Islet precursor cell (in vitro differentiated cells): Measurements from ENCODE around the gene LSP1.
A peak's percentile ranks its signal among the peaks of the same experiment; 100 is the strongest.
"Not testable (repeated sequence)": the region's sequence is repeated elsewhere in the genome, so short reads cannot be mapped to it uniquely, and the experiment has no call there.

Experiments
- DNase-seq: peaks from one replicate; pipeline ENCODE4 v3.0.0-alpha.2; 2018

LSP1 gene

DNA sequence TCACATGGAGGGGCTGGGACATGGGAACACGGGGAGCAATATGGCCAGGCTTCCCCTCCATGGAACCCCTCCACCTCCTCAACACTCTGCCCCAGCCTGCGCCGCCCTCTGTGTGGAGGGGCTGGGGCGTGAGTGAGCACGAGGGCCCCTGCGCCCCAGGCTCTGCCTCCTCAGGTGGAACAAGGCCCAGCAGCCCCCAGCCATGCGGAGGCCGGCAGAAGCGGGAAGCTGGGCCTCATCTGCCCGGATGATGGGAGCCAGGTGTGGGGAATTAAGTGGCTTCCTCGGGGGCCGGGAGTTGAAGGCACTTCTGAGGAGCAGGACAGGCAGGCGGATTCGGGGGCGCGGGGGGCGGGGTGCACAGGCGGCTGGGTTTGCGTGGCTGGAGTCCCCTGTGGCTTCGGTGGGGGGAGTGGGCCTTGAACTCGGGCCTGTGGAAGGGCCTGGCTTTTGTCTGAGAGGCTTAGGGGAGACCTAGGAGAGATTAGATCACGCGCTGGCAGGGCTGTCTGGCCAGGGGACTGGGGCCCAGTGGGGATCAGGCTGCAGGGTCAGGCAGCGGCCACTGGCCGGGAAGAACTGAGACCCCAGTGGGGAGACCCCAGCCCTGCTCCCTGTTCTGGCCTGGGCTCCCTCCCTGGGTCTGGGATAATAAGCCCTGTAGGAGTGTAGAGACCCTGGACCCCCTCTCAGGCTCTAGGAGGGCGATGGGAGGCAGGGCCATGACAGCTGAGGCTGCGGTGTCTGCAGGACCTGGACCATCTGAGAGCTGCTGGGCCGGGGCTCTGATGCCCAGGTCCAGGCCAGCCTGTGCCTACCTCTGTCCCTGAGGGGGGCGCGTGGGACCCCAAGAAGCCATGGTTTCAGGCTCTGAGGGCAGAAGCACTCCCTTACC is 25.5 kb downstream of the LSP1 start:
- no peak for DNase-seq

- no peak for DNase-seq
These were observed 26.6 kb downstream of the LSP1 start for GRCh38 chr11:1879342-1879940.

DNA sequence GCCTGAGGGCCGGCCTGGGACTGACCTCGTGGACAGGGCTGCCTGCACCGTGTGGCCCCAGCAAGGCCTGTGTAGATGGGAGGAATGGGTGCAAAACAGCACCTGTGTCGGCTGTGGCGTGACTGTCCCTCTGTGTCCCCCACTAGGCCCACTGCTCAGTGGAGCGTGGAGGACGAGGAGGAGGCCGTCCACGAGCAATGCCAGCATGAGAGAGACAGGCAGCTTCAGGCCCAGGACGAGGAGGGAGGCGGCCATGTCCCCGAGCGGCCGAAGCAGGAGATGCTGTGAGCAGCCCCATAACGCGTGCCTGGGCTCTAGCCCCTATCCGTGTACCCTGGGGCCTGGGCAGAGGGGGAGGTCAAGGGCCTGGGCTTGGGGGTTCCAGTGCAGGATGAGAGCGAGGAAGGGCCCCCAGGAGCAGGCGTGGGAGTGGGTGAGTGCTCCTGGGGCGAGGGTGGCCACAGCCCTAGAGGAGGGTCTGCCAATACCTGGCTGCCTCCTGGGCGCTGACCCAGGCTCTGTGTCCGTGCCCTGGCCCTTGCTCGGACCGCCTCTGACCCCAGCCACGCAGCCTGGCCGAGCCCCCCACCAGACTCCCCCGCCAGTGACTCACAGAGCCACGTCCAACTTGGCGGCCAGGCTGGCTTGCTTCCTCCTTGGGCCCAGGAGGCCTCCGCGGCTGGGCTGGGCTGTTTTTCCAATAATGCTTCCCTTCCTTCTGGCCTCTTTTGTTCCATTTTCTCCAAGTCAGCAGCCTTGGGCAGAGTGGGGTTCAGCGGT is 27.2 kb downstream of the LSP1 start:
- DNase-seq, result no peak

DNA sequence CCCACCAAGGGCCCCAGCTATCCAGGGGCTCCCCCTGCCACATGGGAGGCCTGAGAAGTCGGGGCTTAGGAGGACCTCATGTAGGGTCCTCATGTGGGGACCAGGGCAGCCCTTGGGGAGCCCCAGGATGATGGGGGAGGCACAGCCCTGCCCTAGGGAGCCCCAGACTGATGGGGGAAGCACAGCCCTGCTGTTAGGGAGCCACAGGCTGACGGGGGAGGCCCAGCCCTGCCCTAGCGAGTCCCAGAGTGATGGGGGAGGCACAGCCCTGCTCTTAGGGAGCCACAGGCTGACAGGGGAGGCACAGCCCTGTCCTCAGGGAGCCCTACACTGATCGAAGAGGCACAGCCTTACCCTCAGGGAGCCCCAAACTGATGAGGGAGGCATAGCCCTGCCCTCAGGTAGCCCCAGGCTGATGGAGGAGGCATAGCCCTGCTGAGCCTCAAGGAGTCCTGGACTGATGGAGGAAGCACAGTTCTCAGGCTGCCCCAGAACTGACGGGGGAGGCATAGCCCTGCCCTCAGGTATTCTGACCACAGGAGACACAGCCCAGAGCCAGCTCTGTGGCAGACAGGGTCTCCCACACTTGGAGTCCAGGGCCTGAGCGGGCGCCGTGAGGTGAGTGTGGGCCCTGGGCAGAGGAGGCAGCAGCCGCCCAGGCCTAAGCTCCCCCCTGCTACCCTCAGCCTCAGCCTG is 28.0 kb downstream of the LSP1 start:
- DNase-seq, result no peak

- no peak for DNase-seq
These were observed 28.8 kb downstream of the LSP1 start for GRCh38 chr11:1881442-1882264.

- peak; percentile 90 for DNase-seq
These were observed 29.7 kb downstream of the LSP1 start for GRCh38 chr11:1882265-1883238.

DNA sequence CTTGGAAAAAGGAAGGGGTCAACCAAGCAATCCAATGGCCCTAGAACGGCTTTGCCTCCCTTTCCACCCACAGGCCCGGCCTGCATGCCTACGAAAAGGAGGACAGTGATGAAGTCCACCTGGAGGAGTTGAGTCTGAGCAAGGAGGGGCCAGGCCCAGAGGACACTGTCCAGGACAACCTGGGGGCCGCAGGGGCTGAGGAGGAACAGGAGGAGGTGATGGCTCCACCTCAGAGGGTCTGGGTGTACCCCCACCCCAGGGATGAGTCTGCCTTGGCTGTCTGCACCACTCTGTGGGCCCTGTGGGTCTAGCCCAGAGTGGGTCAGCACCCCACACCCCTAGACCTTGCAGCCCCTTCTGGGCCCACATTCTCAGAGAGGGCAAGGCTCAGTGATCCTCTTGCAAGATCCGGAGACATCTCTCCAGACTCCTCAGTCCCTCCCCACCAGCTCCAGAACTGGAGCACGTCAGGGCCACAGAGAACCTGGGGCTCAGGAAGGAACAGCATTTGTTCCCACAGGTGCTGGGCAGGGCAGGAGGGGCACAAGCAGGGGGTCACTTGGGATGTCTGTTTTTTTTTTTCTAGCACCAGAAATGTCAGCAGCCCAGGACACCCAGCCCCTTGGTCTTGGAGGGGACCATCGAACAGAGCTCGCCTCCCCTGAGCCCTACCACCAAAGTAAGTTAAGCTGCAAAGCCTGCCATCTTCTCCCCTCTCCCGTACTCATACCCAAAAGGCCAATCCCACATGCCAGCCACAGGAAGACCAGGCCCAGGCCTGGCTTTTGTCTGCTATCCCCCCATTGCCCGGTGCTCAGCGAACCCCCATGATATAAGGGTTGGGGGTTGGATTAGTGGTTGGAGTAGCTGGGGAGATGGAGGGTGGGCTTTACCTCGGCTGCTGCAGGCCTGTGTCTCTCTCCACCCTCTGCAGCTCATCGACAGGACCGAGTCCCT is 30.7 kb downstream of the LSP1 start:
- peak; percentile 41 for DNase-seq

DNA sequence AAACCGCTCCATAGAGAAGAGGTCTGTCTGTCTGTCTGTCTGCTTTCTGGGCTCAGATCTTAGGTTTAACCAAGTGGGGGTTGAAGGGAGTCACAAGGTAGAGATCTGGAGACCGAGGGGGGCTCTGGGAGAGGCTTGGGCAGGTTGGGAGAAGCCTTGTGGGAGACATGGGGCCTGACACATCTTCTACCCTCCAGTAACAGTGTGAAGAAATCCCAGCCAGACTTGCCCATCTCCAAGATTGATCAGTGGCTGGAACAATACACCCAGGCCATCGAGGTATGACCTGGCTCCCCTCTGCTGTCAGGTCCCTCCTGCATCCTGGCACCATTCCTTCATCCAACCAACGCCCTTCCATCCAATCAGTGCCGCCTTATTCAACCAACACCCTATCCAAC is 31.4 kb downstream of the LSP1 start:
- no peak for DNase-seq

DNA sequence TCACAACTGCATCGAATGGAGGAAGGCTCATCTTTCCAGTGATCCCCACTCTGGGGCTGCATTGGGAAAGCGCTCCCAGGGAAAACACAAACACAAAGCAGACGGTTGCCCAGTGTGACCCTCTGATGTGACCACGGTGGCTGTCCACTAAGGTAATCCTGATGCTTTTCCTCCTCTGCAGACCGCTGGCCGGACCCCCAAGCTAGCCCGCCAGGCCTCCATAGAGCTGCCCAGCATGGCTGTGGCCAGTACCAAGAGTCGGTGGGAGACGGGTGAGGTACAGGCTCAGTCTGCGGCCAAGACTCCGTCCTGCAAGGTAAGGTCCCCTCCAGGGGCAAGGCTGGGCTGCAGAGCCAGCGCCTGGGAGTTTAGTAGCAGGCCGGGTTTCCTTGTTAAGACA is 33.7 kb downstream of the LSP1 start:
- DNase-seq, result not testable (repeated sequence)

GRCh38 chr11:1887451-1888346 is 34.8 kb downstream of the LSP1 start:
- peak; percentile 33 for DNase-seq

- DNase-seq, result peak; percentile 40
These were observed 35.5 kb downstream of the LSP1 start for GRCh38 chr11:1888347-1888753.

GRCh38 chr11:1888811-1889210 is 35.9 kb downstream of the LSP1 start:
- DNase-seq, result no peak

DNA sequence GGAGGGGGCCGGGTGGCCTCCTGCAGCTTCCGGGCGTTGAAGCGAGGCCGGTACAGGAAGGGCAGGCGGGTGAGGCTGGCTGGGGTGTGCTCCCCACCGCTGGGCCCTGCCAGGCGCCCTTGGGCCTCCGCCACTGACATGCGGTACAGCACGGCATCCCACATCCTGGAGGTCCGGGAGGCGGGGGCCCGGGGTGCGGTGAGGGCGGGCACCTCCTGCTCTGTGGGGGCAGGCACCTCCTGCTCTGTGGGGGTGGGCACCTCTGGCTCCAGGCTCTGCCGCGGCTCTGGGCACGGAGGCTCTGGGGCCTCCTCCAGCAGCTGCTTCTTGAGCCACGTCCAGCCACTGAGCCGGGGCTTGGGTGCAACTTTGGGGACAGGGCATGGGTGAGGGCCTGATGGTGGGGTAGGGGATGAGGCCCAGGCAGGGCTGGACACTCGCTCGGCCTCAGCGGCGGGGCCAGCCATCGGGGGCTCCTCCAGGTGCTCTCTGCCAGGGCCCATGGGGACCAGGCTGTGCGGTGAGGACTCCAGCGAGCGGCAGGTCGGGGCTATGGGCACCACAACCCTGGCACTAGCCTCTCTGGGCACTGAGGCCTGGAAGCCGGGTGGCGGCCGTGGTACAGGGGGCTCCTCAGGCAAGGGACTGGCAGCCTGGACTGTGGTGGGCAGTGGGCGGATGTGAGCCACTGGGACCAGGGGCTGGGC is 36.5 kb downstream of the LSP1 start:
- peak; percentile 36 for DNase-seq

- DNase-seq, result no peak
These were observed 37.3 kb downstream of the LSP1 start for GRCh38 chr11:1889941-1890855.

- no peak for DNase-seq
These were observed 38.3 kb downstream of the LSP1 start for GRCh38 chr11:1890856-1891830.

DNA sequence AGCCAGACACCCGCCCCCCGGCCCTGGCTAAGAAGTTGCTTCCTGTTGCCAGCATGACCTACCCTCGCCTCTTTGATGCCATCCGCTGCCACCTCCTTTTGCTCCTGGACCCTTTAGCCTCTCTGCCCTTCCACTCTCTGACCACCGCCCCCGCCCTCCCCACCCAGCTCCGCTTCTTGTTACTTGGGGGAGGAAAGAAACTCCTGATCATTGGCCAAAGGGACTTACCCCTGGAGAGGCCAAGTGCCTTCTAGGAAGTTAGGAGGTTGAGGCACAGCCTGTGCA is 38.9 kb downstream of the LSP1 start, which contains the start of gene PRR33:
TSS of gene PRR33 (minus strand) at position 65 of the 285 bp plus-strand sequence. CDS start 1,311 bp downstream, outside the sequence.
- no peak for DNase-seq
